Peyer's patch (tissue), 4 donors: ENCODE results near the gene ZNF346.

ENCODE experiments used
- CTCF ChIP-seq, 6 experiments: fragments of 450-650 bp in 4 of 6; fragments of 200-600 bp in 2 of 6; sonication (generic) in 1 of 6; IDR thresholded peaks; one replicate each; pipeline ENCODE4 v1.5.1; 2017 to 2019; ENCODE audit warnings: antibody characterized with exemption in 6 of 6, mild to moderate bottlenecking in 3 of 6, moderate library complexity in 1 of 6
- POLR2A ChIP-seq, 2 donors: fragments of 450-650 bp; IDR thresholded peaks; one replicate each; pipeline ENCODE4 v1.5.1; 2017; ENCODE audit warnings: antibody characterized with exemption in 2 of 2, mild to moderate bottlenecking in 2 of 2, moderate library complexity in 2 of 2

DNA sequence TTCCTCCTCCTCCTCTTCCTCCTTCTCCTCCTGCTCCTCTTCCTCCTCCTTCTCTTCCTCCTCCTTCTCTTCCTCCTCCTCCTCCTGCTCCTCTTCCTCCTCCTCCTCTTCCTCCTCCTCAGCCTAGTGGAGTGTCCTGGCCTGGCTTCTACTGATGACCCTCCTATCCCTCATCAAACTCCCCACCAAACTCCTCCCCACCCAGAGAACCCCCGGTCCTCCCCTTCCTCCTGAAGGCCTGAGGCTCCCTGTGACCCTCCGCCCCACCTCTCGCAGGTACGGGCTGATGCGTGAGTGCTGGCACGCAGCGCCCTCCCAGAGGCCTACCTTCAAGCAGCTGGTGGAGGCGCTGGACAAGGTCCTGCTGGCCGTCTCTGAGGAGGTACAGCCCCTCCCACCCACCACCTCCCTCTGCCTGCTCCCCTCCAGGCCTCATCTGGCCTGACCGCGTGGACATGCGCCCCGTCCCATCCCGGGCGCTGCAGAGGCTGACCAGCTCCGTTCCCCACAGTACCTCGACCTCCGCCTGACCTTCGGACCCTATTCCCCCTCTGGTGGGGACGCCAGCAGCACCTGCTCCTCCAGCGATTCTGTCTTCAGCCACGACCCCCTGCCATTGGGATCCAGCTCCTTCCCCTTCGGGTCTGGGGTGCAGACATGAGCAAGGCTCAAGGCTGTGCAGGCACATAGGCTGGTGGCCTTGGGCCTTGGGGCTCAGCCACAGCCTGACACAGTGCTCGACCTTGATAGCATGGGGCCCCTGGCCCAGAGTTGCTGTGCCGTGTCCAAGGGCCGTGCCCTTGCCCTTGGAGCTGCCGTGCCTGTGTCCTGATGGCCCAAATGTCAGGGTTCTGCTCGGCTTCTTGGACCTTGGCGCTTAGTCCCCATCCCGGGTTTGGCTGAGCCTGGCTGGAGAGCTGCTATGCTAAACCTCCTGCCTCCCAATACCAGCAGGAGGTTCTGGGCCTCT, 74.8 kb downstream of the ZNF346 start:
- no peak for TF ChIP-seq CTCF (IDR thresholded peaks at IDR 0.05)
- no peak for TF ChIP-seq POLR2A (IDR thresholded peaks at IDR 0.05)
